H1 (cell line): Measurements from ENCODE around the gene MIPEP. TPM values are rescaled to one million over a fixed set of nuclear protein-coding genes. Genes with fewer than 3 reads are reported as not detected.

Source experiments
- CREB1 ChIP-seq: IDR thresholded peaks from 2 replicates; pipeline ENCODE4 v1.6.1; 2012; ENCODE audit warnings: inconsistent platforms
- EGR1 ChIP-seq: IDR thresholded peaks from 2 replicates; pipeline ENCODE4 v1.6.1; 2011; ENCODE audit warnings: low read depth, low read length, borderline replicate concordance
- KDM5A ChIP-seq: fragments of 200-600 bp; IDR thresholded peaks from 2 replicates; pipeline ENCODE4 v1.7.1; 2012; ENCODE audit warnings: mild to moderate bottlenecking, low read length, inconsistent platforms, mixed read lengths
- PHF8 ChIP-seq: fragments of 200-600 bp; sonication (generic); conservative IDR thresholded peaks from 2 replicates; pipeline ENCODE4 v1.7.1; 2012; ENCODE audit warnings: low read depth, mild to moderate bottlenecking, inconsistent platforms, low read length, moderate library complexity
- SUZ12 ChIP-seq: fragments of 200-600 bp; sonication (generic); IDR thresholded peaks from 2 replicates; pipeline ENCODE4 v1.6.1; 2012; ENCODE audit warnings: mild to moderate bottlenecking, inconsistent platforms, low read length, moderate library complexity, mixed read lengths
- polyA plus RNA-seq, 7 experiments: library from polyadenylated mRNA; depleted of rRNA in 3 of 7; stranded (reverse) in 5 of 7; unstranded in 2 of 7; fragments of >200 nt in 5 of 7; fragments of 200-250 nt in 2 of 7; gene quantifications; 1 replicate in 5 of 7; 2 replicates in 1 of 7; 4 replicates in 1 of 7; pipeline versions ENCODE4 v1.2.1 to v1.2.3, GENCODE V29; 2011 to 2013; ENCODE audit warnings: missing spikeins in 2 of 7, mixed read lengths in 2 of 7
- total RNA-seq: library from RNA; stranded (reverse); fragmentation: NEBNext Ultra II Directional; extraction: Animal tissue kit (Norgen Biotek cat#: 25700); gene quantifications from 2 replicates; pipeline ENCODE4 v1.2.1, GENCODE V29; 2021

The MIPEP gene
- total and polyA plus RNA-seq, 2 of the 8 experiments (the other 6 are each of a cell fraction or from before 2014, with no cell fraction given): 24.0 to 24.2 TPM

DNA sequence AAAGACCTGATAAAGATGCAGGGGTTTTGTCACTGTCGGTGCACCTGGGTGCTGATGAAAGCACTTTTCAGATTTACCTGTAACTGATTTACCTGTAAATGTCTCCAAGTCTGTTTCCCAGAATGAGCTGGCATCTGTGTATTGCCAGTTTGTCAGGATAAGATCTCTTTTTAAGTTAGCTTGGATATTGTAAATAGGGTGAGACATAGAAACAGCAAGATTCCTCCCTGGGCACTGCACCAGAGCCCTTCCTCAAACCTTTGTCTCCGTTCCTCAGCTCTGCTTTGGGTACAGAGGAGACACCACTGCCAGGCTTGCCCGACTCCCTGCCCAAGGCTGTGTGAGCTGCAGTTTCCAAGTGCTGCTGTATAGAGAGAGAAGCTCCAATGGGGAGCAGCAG, 160.4 kb downstream of the MIPEP start (continued):
- no peak for TF ChIP-seq EGR1
- no peak for TF ChIP-seq KDM5A
- TF ChIP-seq PHF8: no peak
- no peak for TF ChIP-seq SUZ12
- TF ChIP-seq CREB1: no peak
- TF ChIP-seq, all 59 proteins: peak for 0
